HG03196 (cell line): ENCODE measurements around the gene BACE2.

Source experiments
- ATAC-seq: cut with Tn5 transposase; IDR thresholded peaks from one replicate; pipeline ENCODE4 v1.9.1; 2021; ENCODE audit not compliant: unreplicated experiment

Gene BACE2

DNA sequence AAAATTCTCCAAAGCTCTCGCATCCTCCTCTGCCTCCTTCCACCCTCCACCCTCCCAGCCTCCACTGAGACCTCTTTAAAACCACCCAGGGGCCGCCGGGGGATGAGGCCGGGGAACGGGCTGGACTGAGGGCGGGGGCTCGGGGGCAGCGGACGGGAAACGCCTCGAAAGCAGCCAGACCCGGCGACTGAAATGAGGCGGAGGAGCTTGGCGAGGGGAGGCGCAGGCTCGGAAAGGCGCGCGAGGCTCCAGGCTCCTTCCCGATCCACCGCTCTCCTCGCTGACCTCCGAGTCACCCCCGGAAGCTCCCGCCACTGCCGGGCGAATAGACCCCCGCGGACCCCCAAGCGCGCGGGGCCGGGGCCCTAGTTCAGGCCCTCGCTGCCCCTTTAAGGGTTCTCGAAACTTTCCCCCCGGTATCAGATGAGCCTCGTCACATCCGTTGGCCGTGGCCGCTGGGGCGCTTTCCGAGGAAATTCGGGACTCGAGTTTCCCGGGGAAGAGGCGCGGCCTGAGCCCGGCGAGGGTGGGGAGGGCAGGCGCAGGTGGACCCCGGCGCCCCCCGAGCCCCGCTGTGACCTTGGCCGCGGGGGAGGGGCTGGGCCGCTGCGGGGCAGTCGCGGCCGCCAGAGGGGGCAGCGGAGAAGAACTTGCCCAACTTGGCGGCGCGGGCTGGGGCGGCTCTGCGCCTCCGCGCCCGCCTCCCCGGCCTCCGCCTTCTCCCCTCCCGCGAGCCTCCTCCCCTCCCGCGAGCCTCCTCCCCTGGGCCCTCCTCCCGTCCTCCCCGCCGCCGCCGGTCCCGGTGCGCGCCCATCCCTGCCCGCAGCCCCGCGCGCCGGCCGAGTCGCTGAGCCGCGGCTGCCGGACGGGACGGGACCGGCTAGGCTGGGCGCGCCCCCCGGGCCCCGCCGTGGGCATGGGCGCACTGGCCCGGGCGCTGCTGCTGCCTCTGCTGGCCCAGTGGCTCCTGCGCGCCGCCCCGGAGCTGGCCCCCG is at the start of gene BACE2:
Gene BACE2, plus strand, starts transcription at position 813 of the 995 bp plus-strand sequence. Its CDS starts 104 bp downstream, at position 917.
- ATAC-seq, result no peak

- no peak for ATAC-seq
Measured at GRCh38 chr21:41119901-41120300, 48.1 kb upstream of the BACE2 start.

DNA sequence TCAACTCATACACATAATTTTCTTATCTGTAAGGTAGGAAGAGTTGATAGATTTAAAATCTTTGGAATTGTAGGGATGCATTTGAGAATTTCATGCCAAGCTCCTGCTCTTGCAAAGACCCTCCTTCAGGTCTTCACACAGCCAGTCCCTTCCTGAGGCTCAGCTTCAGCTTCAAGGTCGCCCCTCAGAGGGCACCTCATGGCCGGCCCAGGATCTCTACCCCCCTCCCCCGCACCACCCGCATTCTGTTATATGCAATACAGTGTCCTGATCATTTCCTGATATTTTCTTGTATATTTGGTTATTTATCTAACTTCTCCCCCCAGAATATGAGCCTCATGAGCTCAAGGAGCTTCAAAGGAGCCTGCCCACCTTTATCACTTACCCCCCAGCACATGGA is 47.0 kb upstream of the BACE2 start:
- no peak for ATAC-seq

DNA sequence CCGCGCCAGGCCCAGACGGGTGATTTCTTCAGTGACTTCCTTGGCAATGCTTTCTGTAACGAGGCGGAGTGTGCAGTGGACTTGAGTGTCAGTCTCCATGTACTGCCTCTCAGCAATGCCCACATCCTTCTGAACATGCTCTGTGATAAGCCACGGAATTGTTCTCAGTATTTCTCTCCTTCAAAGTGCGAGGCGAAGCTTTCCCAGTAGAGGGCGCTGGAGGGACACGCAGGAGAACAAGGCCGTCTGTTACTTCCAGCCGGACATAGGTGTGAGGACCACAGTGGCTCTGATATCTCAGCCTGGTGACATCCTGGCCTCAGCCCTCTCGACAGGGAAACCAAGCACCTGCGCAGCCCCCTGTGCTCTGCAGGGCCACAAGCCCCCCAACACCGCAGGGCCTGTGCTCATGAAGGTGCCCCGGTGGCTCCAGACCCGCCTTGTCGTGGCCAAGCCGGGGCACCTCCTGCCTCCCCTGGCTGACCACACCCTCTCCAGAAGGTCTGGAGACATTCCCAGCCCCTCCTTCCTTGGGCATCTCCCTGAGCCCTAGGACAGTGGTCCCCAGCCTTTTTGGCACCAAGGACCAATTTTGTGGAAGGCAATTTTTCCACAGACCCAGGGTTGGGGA is 46.1 kb upstream of the BACE2 start:
- ATAC-seq, result no peak

GRCh38 chr21:41124641-41125201 is 43.2 kb upstream of the BACE2 start:
- ATAC-seq, result no peak

DNA sequence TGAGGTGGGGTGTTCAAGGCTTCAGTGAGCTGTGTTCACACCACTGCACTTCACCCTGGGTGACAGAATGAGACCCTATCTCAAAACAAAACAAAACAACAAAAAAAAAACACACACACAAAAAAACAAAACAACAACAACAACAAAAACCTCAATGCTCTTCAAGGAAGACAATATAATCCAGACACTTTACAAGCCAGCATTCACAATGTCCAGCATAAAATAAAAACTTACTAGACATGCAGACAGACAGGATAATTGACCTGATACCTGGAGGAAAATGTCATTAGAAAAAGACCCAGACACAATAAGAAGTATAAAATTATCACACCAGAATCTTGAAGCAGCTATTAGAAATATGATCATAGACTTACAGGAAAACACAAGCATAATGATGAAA is 39.0 kb upstream of the BACE2 start:
- ATAC-seq, result no peak

- no peak for ATAC-seq
Measured at GRCh38 chr21:41130883-41131282, 37.1 kb upstream of the BACE2 start.

DNA sequence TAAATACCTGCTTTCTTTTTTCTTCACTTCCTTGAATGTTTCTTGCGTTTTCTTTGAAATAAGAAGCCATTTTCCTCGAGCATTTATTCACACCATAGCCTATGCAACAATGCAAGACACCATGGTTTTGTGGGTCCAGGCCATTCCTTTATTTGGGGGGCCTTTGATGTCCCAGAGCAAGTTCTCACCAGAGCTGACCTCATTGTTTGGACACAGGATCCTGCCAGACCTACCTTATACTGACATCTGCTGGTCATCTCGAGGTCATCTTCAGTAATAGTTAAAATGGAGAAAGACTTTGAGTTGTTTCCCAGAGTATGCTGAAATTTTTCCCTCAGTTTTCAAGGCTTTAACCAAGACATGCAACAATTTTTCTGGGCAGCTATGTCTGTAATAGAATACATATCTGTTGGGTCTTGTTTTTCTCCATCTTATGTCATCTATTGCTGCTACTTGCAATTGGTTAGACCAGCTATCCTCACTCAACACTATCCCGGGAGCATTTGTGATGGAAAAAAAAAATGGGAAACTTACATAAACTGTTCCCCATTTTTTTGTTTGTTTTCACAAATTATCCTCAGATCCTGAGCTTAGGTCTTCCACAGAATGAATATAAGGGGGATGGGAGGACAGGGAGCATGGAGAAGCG is 34.0 kb upstream of the BACE2 start:
- no peak for ATAC-seq

DNA sequence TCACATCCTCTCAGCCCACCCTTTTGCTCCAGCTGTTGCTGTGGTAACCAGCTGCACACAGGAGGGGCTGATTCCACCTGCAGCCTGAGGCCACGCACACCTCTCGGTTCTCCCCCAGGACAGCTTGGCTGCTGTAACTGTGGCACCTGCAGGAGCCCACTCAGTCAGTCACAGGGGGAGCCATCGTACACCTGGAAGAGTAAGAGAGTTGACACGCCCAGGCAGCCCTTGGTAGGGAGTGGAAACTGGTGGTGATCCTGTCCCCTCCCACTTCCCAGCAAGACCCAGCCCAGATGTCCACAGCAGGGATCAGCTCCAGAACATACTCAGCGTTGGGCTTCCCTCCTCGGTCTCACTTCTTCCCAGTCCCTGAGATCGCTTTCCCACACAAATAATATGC is 32.2 kb upstream of the BACE2 start:
- ATAC-seq, result no peak

GRCh38 chr21:41136286-41136685 is 31.7 kb upstream of the BACE2 start:
- ATAC-seq, result no peak

- no peak for ATAC-seq
Measured at GRCh38 chr21:41137401-41137800, 30.6 kb upstream of the BACE2 start.

DNA sequence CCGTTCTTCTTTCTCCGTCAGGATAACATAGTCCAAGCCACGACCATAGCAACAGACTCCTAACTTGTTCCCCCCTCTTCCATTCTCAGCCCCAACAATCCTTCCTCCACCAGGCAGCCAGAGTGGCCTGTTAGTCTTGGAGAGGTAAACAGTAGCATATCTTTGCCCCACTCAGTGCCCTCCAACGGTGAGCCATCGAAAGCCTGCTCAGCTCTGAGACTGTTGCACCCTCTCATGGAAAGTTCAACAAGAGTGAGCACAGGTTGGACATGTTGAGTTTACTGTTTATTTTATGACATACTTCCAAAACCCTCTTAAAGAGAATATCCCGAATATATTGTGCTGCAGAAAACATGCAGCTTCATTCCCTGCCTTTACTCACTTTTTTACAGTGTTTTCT is 30.1 kb upstream of the BACE2 start:
- ATAC-seq, result no peak

- no peak for ATAC-seq
Measured at GRCh38 chr21:41138711-41139110, 29.2 kb upstream of the BACE2 start.

DNA sequence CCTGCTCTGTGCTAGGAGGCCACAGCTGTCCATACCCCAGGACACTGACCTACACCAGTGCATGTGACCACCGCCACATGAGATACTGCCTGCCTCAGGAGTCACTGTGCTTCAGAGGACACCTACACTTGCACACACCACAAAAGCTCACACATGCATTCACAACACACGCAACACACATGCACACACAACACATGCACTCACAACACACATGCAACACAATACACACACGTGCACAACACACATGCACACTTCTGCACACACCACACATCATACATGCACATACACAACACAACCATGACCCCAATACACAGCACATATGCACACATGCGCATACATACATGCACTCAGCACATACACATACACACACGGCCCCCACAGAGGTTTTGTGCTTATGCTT is 28.7 kb upstream of the BACE2 start:
- ATAC-seq, result no peak

DNA sequence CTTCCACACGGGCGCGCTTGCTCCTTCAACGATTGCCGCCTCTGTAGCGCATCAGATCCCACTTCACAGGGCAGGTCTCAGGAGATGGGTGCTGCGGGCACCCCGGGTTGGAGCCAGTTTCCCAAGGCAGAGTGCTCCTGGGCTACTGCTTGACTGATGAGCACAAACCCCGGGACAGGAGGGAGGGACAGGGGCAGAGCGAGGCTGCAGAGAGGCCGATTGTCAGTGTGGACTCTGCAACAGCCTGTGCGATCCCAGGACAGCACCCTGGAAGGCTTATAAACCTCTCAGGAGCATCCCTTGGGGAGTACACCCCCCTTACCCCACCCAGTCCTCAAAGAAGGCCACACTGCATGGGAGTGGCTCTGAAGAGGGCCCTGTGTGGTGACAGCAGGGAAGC is 28.0 kb upstream of the BACE2 start:
- ATAC-seq, result no peak

- ATAC-seq, result no peak
Measured at GRCh38 chr21:41141031-41141457, 26.9 kb upstream of the BACE2 start.

- ATAC-seq, result no peak
Measured at GRCh38 chr21:41142051-41142795, 25.7 kb upstream of the BACE2 start.

DNA sequence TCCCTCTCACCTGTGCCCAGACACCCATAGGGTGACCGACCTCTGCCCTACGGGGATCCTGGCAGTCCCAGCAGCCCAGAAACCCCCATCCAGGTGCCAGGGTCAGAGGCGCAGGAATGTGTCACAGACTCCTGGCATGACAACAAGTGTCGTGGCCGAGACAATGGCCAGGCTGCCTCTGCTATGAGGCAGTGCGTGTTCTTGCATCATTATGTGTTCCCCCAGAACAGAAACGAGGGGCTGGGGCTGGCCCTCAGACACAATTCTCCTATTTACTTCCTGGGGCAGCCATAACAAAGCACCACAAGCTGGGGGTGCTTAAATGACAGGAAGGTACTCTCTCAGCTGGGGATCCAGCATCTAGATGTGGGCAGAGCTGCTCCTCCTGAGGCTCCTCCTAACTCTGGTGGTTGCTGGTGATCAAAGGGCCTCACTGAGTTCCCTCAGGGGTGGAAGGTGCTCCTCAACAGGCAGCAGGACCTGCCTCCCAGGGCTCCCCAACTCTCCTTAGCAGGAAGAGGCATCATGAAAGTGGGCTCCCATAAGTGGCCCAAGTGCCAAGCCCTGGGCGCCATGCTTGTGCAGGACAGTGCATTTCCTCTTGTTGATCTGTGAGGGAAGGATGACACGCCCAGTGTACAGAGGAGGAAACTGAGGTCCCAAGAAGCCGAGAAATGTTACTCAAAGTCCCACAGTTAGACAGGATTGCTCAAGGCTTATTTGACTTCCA is 24.2 kb upstream of the BACE2 start:
- ATAC-seq, result no peak

- ATAC-seq, result no peak
Measured at GRCh38 chr21:41147096-41147978, 20.6 kb upstream of the BACE2 start.
